CD14-positive monocyte (primary cell): ENCODE data around the gene TYMP. TPM values are rescaled to one million over a fixed set of nuclear protein-coding genes. Genes with fewer than 3 reads are reported as not detected.

Source experiments
- DNase-seq, 3 donors: peaks; one replicate each; pipeline ENCODE4 v3.0.0-alpha.2; 2011 to 2022
- H2AFZ ChIP-seq: 2 replicates; pipeline ENCODE4 v1.6.0; 2012; ENCODE audit warnings: mild to moderate bottlenecking, low read depth, low read length, inconsistent platforms; ENCODE audit not compliant: insufficient read depth, poor library complexity, severe bottlenecking
- H3K27ac ChIP-seq, 2 donors: 1 replicate in 1 of 2; 2 replicates in 1 of 2; pipeline ENCODE4 v1.5.1; 2012 to 2013; ENCODE audit warnings: low read length in 2 of 2, control low read depth in 1 of 2, inconsistent platforms in 1 of 2, low read depth in 1 of 2, mild to moderate bottlenecking in 1 of 2
- H3K27me3 ChIP-seq, 2 donors: one replicate each; pipeline versions ENCODE4 v1.6.0 to v1.6.1; 2011 to 2013; ENCODE audit warnings: low read length in 2 of 2; ENCODE audit not compliant: control insufficient read depth in 2 of 2, insufficient read depth in 2 of 2
- H3K36me3 ChIP-seq, 2 donors: replicated peaks in 1 of 2; 1 replicate in 1 of 2; 2 replicates in 1 of 2; pipeline versions ENCODE4 v1.5.1 to v1.6.1; 2012 to 2013; ENCODE audit warnings: low read length in 2 of 2, control low read depth in 1 of 2, inconsistent platforms in 1 of 2, mild to moderate bottlenecking in 1 of 2; ENCODE audit not compliant: insufficient read depth in 2 of 2, control insufficient read depth in 1 of 2
- H3K4me1 ChIP-seq, 2 donors: 1 replicate in 1 of 2; 2 replicates in 1 of 2; pipeline versions ENCODE4 v1.5.1 to v1.6.1; 2012 to 2013; ENCODE audit warnings: low read length in 2 of 2, control low read depth in 1 of 2, inconsistent platforms in 1 of 2, mild to moderate bottlenecking in 1 of 2, moderate library complexity in 1 of 2; ENCODE audit not compliant: insufficient read depth in 2 of 2, control insufficient read depth in 1 of 2
- H3K4me2 ChIP-seq: replicated peaks from 2 replicates; pipeline ENCODE3; 2012; ENCODE audit warnings: low read length, moderate library complexity, mild to moderate bottlenecking; ENCODE audit not compliant: poor library complexity, severe bottlenecking; ENCODE audit errors: extremely low read depth
- H3K4me3 ChIP-seq, 3 experiments: fragments of 200-600 bp in 1 of 3; sonication (generic) in 1 of 3; replicated peaks in 1 of 3; 1 replicate in 2 of 3; 2 replicates in 1 of 3; pipeline ENCODE4 v1.5.1; 2011 to 2013; ENCODE audit warnings: low read length in 3 of 3, mild to moderate bottlenecking in 3 of 3, control low read depth in 2 of 3, low read depth in 2 of 3, inconsistent platforms in 1 of 3, moderate library complexity in 1 of 3
- H3K79me2 ChIP-seq: 2 replicates; pipeline ENCODE4 v1.6.0; 2012; ENCODE audit warnings: mild to moderate bottlenecking, control low read depth, inconsistent platforms, low read length, moderate library complexity; ENCODE audit not compliant: insufficient read depth
- H3K9ac ChIP-seq: 2 replicates; pipeline ENCODE4 v1.6.0; 2017; ENCODE audit warnings: low read length, mild to moderate bottlenecking; ENCODE audit not compliant: insufficient read depth, poor library complexity, severe bottlenecking
- H3K9me3 ChIP-seq, 2 donors: replicated peaks in 1 of 2; 1 replicate in 1 of 2; 2 replicates in 1 of 2; pipeline versions ENCODE4 v1.5.1 to v1.6.1; 2012 to 2013; ENCODE audit warnings: low read length in 2 of 2, control low read depth in 1 of 2; ENCODE audit not compliant: control insufficient read depth in 1 of 2, insufficient read depth in 1 of 2
- H4K20me1 ChIP-seq: 2 replicates; pipeline ENCODE4 v1.6.0; 2012; ENCODE audit warnings: mild to moderate bottlenecking, low read length, control low read depth, moderate library complexity; ENCODE audit not compliant: insufficient read depth
- H3K27ac Mint-ChIP-seq, 7 donors: one replicate each; pipeline ENCODE4 v1.8.0; 2020; ENCODE audit warnings: mild to moderate bottlenecking in 7 of 7, mixed read lengths in 7 of 7, moderate library complexity in 6 of 7, inconsistent platforms in 2 of 7
- H3K27me3 Mint-ChIP-seq, 3 donors: one replicate each; pipeline ENCODE4 v1.8.0; 2021 to 2022; ENCODE audit warnings: low read depth in 3 of 3, mild to moderate bottlenecking in 3 of 3, mixed read lengths in 3 of 3, moderate library complexity in 3 of 3, inconsistent platforms in 1 of 3
- H3K36me3 Mint-ChIP-seq, 2 donors: one replicate each; pipeline ENCODE4 v1.8.0; 2020; ENCODE audit warnings: mixed read lengths in 2 of 2, inconsistent platforms in 1 of 2, mild to moderate bottlenecking in 1 of 2
- H3K4me1 Mint-ChIP-seq: one replicate; pipeline ENCODE4 v1.8.0; 2020; ENCODE audit warnings: mild to moderate bottlenecking, mixed read lengths
- H3K4me3 Mint-ChIP-seq, 2 donors: one replicate each; pipeline ENCODE4 v1.8.0; 2020; ENCODE audit warnings: mild to moderate bottlenecking in 2 of 2, mixed read lengths in 2 of 2, moderate library complexity in 1 of 2
- H3K9me3 Mint-ChIP-seq, 7 donors: one replicate each; pipeline ENCODE4 v1.8.0; 2020 to 2022; ENCODE audit warnings: mixed read lengths in 7 of 7, mild to moderate bottlenecking in 6 of 7, moderate library complexity in 6 of 7, inconsistent platforms in 2 of 7
- WGBS: methylation state at CpG from one replicate; pipeline ENCODE4 v1.1.5; 2013; ENCODE audit warnings: missing lambda C conversion rate; ENCODE audit not compliant: insufficient coverage; 5-methylcytosine and 5-hydroxymethylcytosine counted together
- intact Hi-C, 2 donors: fragments of 100-400 bp; cut with micrococcal nuclease; formaldehyde crosslinking; loops; one replicate each; pipeline versions ENCODE4 v1.15.0 to v1.15.1; 2023
- polyA plus RNA-seq, 3 donors: library from polyadenylated mRNA; depleted of rRNA in 1 of 3; unstranded in 2 of 3; stranded (reverse) in 1 of 3; fragments of 300-500 nt in 2 of 3; fragments of >200 nt in 1 of 3; fragmentation: Illumina TruSeq in 2 of 3; gene quantifications; 1 replicate in 2 of 3; 2 replicates in 1 of 3; pipeline ENCODE4 v1.2.3, GENCODE V29; 2012 to 2021
- TF ChIP-seq, protein P1 (sequence below): fragments of 200-600 bp; IDR thresholded peaks from one replicate; pipeline ENCODE4 v1.8.0; 2022; ENCODE audit warnings: antibody characterized with exemption, mild to moderate bottlenecking

The TYMP gene
- polyA plus RNA-seq, 3 donors: 787 to 994 (median 955) TPM

DNA sequence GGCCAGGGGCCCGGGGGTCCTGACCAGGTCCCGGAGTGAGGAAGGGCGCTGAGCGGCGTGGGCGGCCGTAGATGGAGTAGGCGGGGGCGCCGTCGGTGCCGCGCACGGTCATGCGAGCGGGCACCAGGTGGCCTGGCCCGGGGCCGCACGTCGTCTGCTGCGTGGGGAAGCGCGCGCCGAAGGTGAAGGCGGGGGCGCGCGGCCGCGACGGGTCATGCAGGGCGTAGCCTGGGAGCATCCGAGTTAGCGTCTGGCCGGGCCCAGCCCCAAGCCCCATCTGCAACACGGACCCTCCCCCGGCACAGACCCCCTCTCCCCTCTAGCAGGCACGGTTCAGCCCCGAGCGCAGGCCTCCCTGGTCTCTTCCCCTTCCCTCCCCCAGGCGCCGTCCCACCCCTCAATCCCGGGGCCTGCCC, 1.7 kb upstream of the TYMP start:
- H3K27ac Mint-ChIP-seq: peak overlapping the region; percentile 99 to 100 (median 99)
- Histone ChIP-seq H3K27me3 (no peaks in the 10 kb centered on the region), H3K36me3 (peaks cover 13 to 16% of the 10 kb centered on the region in 2 donors), H3K4me2 (peak overlapping the region; percentile 95), H3K79me2 (peaks cover 84% of the 10 kb centered on the region), H3K9me3 (no peaks in the 10 kb centered on the region), H3K4me3 (peak overlapping the region; percentile 72 to 99 (median 92)), H3K27ac (peak overlapping the region; percentile 100), H2AFZ (no peak overlapping the region), H3K9ac (peak overlapping the region; percentile 100), H4K20me1 (peaks cover 32% of the 10 kb centered on the region), H3K4me1 (peaks cover 73 to 87% of the 10 kb centered on the region in 2 donors)
- TF ChIP-seq, protein P1, sequence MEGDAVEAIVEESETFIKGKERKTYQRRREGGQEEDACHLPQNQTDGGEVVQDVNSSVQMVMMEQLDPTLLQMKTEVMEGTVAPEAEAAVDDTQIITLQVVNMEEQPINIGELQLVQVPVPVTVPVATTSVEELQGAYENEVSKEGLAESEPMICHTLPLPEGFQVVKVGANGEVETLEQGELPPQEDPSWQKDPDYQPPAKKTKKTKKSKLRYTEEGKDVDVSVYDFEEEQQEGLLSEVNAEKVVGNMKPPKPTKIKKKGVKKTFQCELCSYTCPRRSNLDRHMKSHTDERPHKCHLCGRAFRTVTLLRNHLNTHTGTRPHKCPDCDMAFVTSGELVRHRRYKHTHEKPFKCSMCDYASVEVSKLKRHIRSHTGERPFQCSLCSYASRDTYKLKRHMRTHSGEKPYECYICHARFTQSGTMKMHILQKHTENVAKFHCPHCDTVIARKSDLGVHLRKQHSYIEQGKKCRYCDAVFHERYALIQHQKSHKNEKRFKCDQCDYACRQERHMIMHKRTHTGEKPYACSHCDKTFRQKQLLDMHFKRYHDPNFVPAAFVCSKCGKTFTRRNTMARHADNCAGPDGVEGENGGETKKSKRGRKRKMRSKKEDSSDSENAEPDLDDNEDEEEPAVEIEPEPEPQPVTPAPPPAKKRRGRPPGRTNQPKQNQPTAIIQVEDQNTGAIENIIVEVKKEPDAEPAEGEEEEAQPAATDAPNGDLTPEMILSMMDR: no peak
- peaks cover 55% of the 10 kb centered on the region for H3K4me1 Mint-ChIP-seq
- peak; percentile 65 to 87 (median 72) for DNase-seq
- intact Hi-C loops: loop anchor here (1.0 to 10.0 kb wide), 4 partner anchors 8 to 597 kb away; partner anchors contain the start of gene TRABD (in 1 of the 2)
- no peaks in the 10 kb centered on the region for H3K9me3 Mint-ChIP-seq
- H3K4me3 Mint-ChIP-seq: peak overlapping the region; percentile 90 to 93
- peaks cover 23 to 25% of the 10 kb centered on the region in 2 donors for H3K36me3 Mint-ChIP-seq
- under 1% methylated on average over 43 of the region's 44 CpGs for WGBS
- no peaks in the 10 kb centered on the region for H3K27me3 Mint-ChIP-seq

DNA sequence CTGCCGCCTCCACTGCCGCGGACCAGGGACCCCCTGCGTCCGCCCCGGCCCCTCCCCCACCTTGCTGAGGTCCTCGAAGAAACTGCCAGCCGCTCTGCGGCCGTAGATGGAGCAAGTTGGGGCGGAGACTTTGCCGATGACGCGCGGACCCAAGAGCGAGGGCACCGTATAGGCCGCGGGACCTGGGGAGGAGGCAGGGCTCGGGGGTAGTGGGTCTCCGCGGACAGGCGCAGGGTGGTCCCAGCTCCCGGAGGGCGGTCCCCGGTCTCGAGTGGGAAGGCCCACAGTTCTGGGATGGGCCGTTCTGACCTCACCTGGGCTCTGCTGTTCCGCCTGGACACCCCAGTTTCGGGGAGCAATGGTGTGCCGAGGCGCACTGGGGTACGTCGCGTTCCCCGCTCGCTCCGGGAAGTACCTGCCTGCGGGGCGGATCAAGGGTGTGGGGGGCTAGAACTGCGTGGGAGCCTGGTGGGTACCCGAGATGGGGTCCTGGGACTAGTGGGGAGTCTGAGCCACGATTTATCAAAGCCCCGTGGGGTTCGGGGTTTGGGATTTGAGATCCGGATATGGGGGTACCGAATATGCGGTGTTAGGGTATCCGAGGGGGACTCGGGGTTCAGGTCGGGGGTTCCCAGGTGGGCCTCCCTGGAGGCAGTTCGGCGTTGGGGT, 1.2 kb upstream of the TYMP start:
- intact Hi-C loops: loop anchor here (1.0 to 10.0 kb wide), 5 partner anchors 8 to 596 kb away; partner anchors contain the start of gene TRABD (in 1 of the 2)
- Histone ChIP-seq H3K4me1 (peaks cover 67 to 87% of the 10 kb centered on the region in 2 donors), H3K4me3 (peak overlapping the region; percentile 72 to 99 (median 92)), H3K27me3 (no peaks in the 10 kb centered on the region), H3K27ac (peak overlapping the region; percentile 100), H3K36me3 (peaks cover 13 to 16% of the 10 kb centered on the region in 2 donors), H3K79me2 (peaks cover 81% of the 10 kb centered on the region), H3K4me2 (peak overlapping the region; percentile 95), H3K9ac (peak overlapping the region; percentile 100), H3K9me3 (no peaks in the 10 kb centered on the region), H2AFZ (no peak overlapping the region), H4K20me1 (peaks cover 38% of the 10 kb centered on the region)
- Mint-ChIP-seq H3K4me1 (peaks cover 50% of the 10 kb centered on the region), H3K27me3 (no peaks in the 10 kb centered on the region), H3K27ac (peak overlapping the region; percentile 99 to 100 (median 99)), H3K36me3 (peaks cover 23 to 25% of the 10 kb centered on the region in 2 donors), H3K9me3 (no peaks in the 10 kb centered on the region), H3K4me3 (peak overlapping the region; percentile 90 to 93)
- DNase-seq: peak; percentile 78 to 88 (median 82)
- TF ChIP-seq, protein P1: no peak
- WGBS: 0% methylated on average over 53 of the region's 53 CpGs
